Thymus (tissue), 11 donors: ENCODE data around the gene C20orf202. TPM values are rescaled to one million over a fixed set of nuclear protein-coding genes. Genes with fewer than 3 reads are reported as not detected.

Source experiments
- DNase-seq, 9 donors: peaks; one replicate each; pipeline ENCODE4 v3.0.0-alpha.2; 2013; ENCODE audit warnings: low spot score in 9 of 9, low read depth in 6 of 9, missing footprints in 1 of 9
- H3K27ac ChIP-seq, 2 donors: one replicate each; pipeline ENCODE4 v1.5.1; 2013; ENCODE audit warnings: control low read depth in 1 of 2, low read depth in 1 of 2, low read length in 1 of 2, mild to moderate bottlenecking in 1 of 2, moderate library complexity in 1 of 2
- H3K27me3 ChIP-seq, 2 donors: one replicate each; pipeline ENCODE4 v1.5.1; 2013; ENCODE audit warnings: low read length in 1 of 2; ENCODE audit not compliant: control insufficient read depth in 2 of 2, insufficient read depth in 1 of 2
- H3K36me3 ChIP-seq, 2 donors: one replicate each; pipeline ENCODE4 v1.5.1; 2013; ENCODE audit warnings: low read length in 1 of 2, mild to moderate bottlenecking in 1 of 2, moderate library complexity in 1 of 2; ENCODE audit not compliant: control insufficient read depth in 2 of 2, insufficient read depth in 2 of 2
- H3K4me1 ChIP-seq, 2 donors: one replicate each; pipeline ENCODE4 v1.5.1; 2013; ENCODE audit warnings: low read length in 2 of 2; ENCODE audit not compliant: control insufficient read depth in 2 of 2, insufficient read depth in 2 of 2
- H3K4me3 ChIP-seq, 2 donors: one replicate each; pipeline ENCODE4 v1.5.1; 2013; ENCODE audit warnings: low read length in 2 of 2, control low read depth in 1 of 2, mild to moderate bottlenecking in 1 of 2
- H3K9me3 ChIP-seq, 2 donors: one replicate each; pipeline ENCODE4 v1.5.1; 2013; ENCODE audit warnings: low read length in 1 of 2, mild to moderate bottlenecking in 1 of 2; ENCODE audit not compliant: control insufficient read depth in 2 of 2, insufficient read depth in 1 of 2
- WGBS: extraction: QIAGEN DNeasy Blood & Tissue Kit; methylation state at CpG from one replicate; pipeline ENCODE4 v1.1.7; 2013; 5-methylcytosine and 5-hydroxymethylcytosine counted together
- polyA plus RNA-seq: library from polyadenylated mRNA; stranded (reverse); fragments of 200-250 nt; gene quantifications from one replicate; pipeline ENCODE4 v1.2.3, GENCODE V29; 2013
- total RNA-seq: library from RNA; stranded (reverse); fragments of 120-200 nt; gene quantifications from one replicate; pipeline ENCODE4 v1.2.4, GENCODE V29; 2013
- donor health status: healthy.

Gene C20orf202
- total and polyA plus RNA-seq, 2 donors, result 0.09 to 0.27 TPM

- H3K27me3 ChIP-seq, result peaks cover 8 to 14% of the 10 kb centered on the region in 2 donors
- H3K36me3 ChIP-seq, result peaks cover 0 to 7% of the 10 kb centered on the region in 2 donors
- no peak overlapping the region for H3K4me3 ChIP-seq
- no peak for DNase-seq
- H3K9me3 ChIP-seq, result no peaks in the 10 kb centered on the region
- WGBS, result 98% methylated on average over 3 of the region's 3 CpGs
- H3K27ac ChIP-seq, result no peak overlapping the region
- no peaks in the 10 kb centered on the region for H3K4me1 ChIP-seq
Observed at GRCh38 chr20:1178623-1179022, 24.6 kb upstream of the C20orf202 start.

GRCh38 chr20:1180949-1181348 lies 22.3 kb upstream of the C20orf202 start:
- DNase-seq, result no peak
- Histone ChIP-seq H3K36me3 (peaks cover 0 to 2% of the 10 kb centered on the region in 2 donors), H3K4me3 (no peak overlapping the region), H3K27me3 (peaks cover 30 to 37% of the 10 kb centered on the region in 2 donors), H3K4me1 (no peaks in the 10 kb centered on the region), H3K9me3 (no peaks in the 10 kb centered on the region), H3K27ac (no peak overlapping the region)
- WGBS, result 98% methylated on average over 27 of the region's 27 CpGs

GRCh38 chr20:1182106-1182505 lies 21.1 kb upstream of the C20orf202 start:
- H3K4me3 ChIP-seq, result no peak overlapping the region
- H3K27me3 ChIP-seq, result peaks cover 34 to 48% of the 10 kb centered on the region in 2 donors
- 62% methylated on average over 4 of the region's 4 CpGs for WGBS
- H3K9me3 ChIP-seq, result no peaks in the 10 kb centered on the region
- no peaks in the 10 kb centered on the region for H3K4me1 ChIP-seq
- no peaks in the 10 kb centered on the region for H3K36me3 ChIP-seq
- no peak for DNase-seq
- no peak overlapping the region for H3K27ac ChIP-seq

- peaks cover 37 to 54% of the 10 kb centered on the region in 2 donors for H3K27me3 ChIP-seq
- 94% methylated on average over 6 of the region's 6 CpGs for WGBS
- H3K27ac ChIP-seq, result no peak overlapping the region
- H3K36me3 ChIP-seq, result no peaks in the 10 kb centered on the region
- no peak for DNase-seq
- H3K4me1 ChIP-seq, result no peaks in the 10 kb centered on the region
- H3K9me3 ChIP-seq, result no peaks in the 10 kb centered on the region
- H3K4me3 ChIP-seq, result no peak overlapping the region
Observed at GRCh38 chr20:1183153-1183552, 20.1 kb upstream of the C20orf202 start.

GRCh38 chr20:1184260-1184637 lies 19.0 kb upstream of the C20orf202 start:
- Histone ChIP-seq H3K27ac (no peak overlapping the region), H3K4me1 (no peaks in the 10 kb centered on the region), H3K9me3 (no peaks in the 10 kb centered on the region), H3K36me3 (no peaks in the 10 kb centered on the region), H3K4me3 (no peak overlapping the region), H3K27me3 (peaks cover 37 to 57% of the 10 kb centered on the region in 2 donors)
- no peak for DNase-seq
- 54% methylated on average over 13 of the region's 13 CpGs for WGBS

GRCh38 chr20:1184638-1185315 lies 18.5 kb upstream of the C20orf202 start, which contains the start of gene TMEM74B:
TSS of gene TMEM74B (minus strand) at chr20:1184981. CDS start at chr20:1183801, 1,180 bp downstream.
- Histone ChIP-seq H3K27me3 (peaks cover 37 to 59% of the 10 kb centered on the region in 2 donors), H3K27ac (no peak within 1 kb of the TSS), H3K36me3 (no peaks in the 10 kb centered on the region), H3K4me3 (peak within 1 kb of the TSS in 1 of 2 donors; percentile 38), H3K9me3 (no peaks in the 10 kb centered on the region), H3K4me1 (no peaks in the 10 kb centered on the region)
- 5% methylated on average over 76 of the region's 76 CpGs for WGBS
- no peak for DNase-seq

- Histone ChIP-seq H3K9me3 (no peaks in the 10 kb centered on the region), H3K27me3 (peaks cover 37 to 60% of the 10 kb centered on the region in 2 donors), H3K4me3 (peak overlapping the region in 1 of 2 donors; percentile 38), H3K4me1 (no peaks in the 10 kb centered on the region), H3K36me3 (no peaks in the 10 kb centered on the region), H3K27ac (no peak overlapping the region)
- whole genome bisulfite sequencing, result under 1% methylated on average over 54 of the region's 54 CpGs
- DNase-seq, result no peak
Observed at GRCh38 chr20:1185316-1185741, 17.9 kb upstream of the C20orf202 start.

- Histone ChIP-seq H3K4me3 (peak overlapping the region in 1 of 2 donors; percentile 38), H3K4me1 (no peaks in the 10 kb centered on the region), H3K27me3 (peaks cover 37 to 62% of the 10 kb centered on the region in 2 donors), H3K36me3 (no peaks in the 10 kb centered on the region), H3K27ac (no peak overlapping the region), H3K9me3 (no peaks in the 10 kb centered on the region)
- WGBS, result 14% methylated on average over 20 of the region's 20 CpGs
- peak in 4 of 9 donors; percentile 13 to 47 (median 20) for DNase-seq
Observed at GRCh38 chr20:1185790-1186334, 17.4 kb upstream of the C20orf202 start.

GRCh38 chr20:1186367-1186991 lies 16.8 kb upstream of the C20orf202 start:
- no peaks in the 10 kb centered on the region for H3K4me1 ChIP-seq
- H3K27me3 ChIP-seq, result peaks cover 37 to 62% of the 10 kb centered on the region in 2 donors
- no peak overlapping the region for H3K4me3 ChIP-seq
- H3K36me3 ChIP-seq, result no peaks in the 10 kb centered on the region
- no peak for DNase-seq
- WGBS, result 91% methylated on average over 13 of the region's 13 CpGs
- H3K27ac ChIP-seq, result no peak overlapping the region
- no peaks in the 10 kb centered on the region for H3K9me3 ChIP-seq
